HEK293 (cell line): ENCODE measurements around the gene STRA8.

Experiments
- CTCF ChIA-PET: fragments of 350-600 bp; formaldehyde crosslinking; extraction: SDS; loops from one replicate; lab custom pipeline; 2021; ENCODE audit warnings: antibody characterized with exemption; lab: Yijun Ruan, JAX
- POLR2A ChIA-PET: fragments of 300-600 bp; formaldehyde crosslinking; extraction: SDS; loops from one replicate; lab custom pipeline; 2020; ENCODE audit warnings: antibody characterized with exemption, inconsistent platforms; lab: Yijun Ruan, JAX
- H3K27ac ChIP-seq: fragments of 200-500 bp; sonication (Bioruptor generic); 2 replicates; pipeline ENCODE4 v1.5.1; 2014; ENCODE audit warnings: low read depth, low read length, control low read depth, inconsistent platforms; ENCODE audit errors: extremely low read depth
- H3K36me3 ChIP-seq, 2 experiments: fragments of 200-500 bp in 1 of 2; sonication (Bioruptor generic) in 1 of 2; 1 replicate in 1 of 2; 2 replicates in 1 of 2; pipeline ENCODE4 v1.5.1; 2014 to 2017; ENCODE audit warnings: inconsistent platforms in 2 of 2, low read length in 2 of 2; ENCODE audit not compliant: control insufficient read depth in 2 of 2, insufficient read depth in 1 of 2
- H3K4me1 ChIP-seq: fragments of 200-500 bp; sonication (Bioruptor generic); 2 replicates; pipeline ENCODE4 v1.5.1; 2014; ENCODE audit warnings: mild to moderate bottlenecking, low read length, inconsistent platforms; ENCODE audit not compliant: control insufficient read depth, insufficient read depth
- H3K4me3 ChIP-seq: 2 replicates; pipeline ENCODE4 v1.5.1; 2011; ENCODE audit warnings: low read depth, mild to moderate bottlenecking, control low read depth, low read length, moderate library complexity
- H3K9me3 ChIP-seq: fragments of 200-500 bp; sonication (Bioruptor generic); 2 replicates; pipeline ENCODE4 v1.5.1; 2014; ENCODE audit warnings: low read depth, low read length, inconsistent platforms; ENCODE audit not compliant: control insufficient read depth, insufficient read depth
- INSM2 ChIP-seq: fragments of 450-650 bp; formaldehyde crosslinking; IDR thresholded peaks from 2 replicates; pipeline ENCODE4 v1.5.1; 2016; ENCODE audit warnings: missing biosample characterization, missing genetic modification characterization
- OVOL3 ChIP-seq: fragments of 450-650 bp; formaldehyde crosslinking; IDR thresholded peaks from 2 replicates; pipeline ENCODE4 v1.5.1; 2016; ENCODE audit warnings: missing biosample characterization, missing genetic modification characterization
- SCRT2 ChIP-seq: fragments of 450-650 bp; formaldehyde crosslinking; IDR thresholded peaks from 2 replicates; pipeline ENCODE4 v1.5.1; 2016; ENCODE audit warnings: missing biosample characterization, missing genetic modification characterization
- ZBTB48 ChIP-seq: fragments of 450-650 bp; formaldehyde crosslinking; IDR thresholded peaks from 2 replicates; pipeline ENCODE4 v1.5.1; 2016; ENCODE audit warnings: missing biosample characterization, missing genetic modification characterization
- ZNF114 ChIP-seq: fragments of 450-650 bp; formaldehyde crosslinking; IDR thresholded peaks from 2 replicates; pipeline ENCODE4 v1.5.0; 2017; ENCODE audit warnings: missing biosample characterization, missing genetic modification characterization
- ZNF169 ChIP-seq: fragments of 450-650 bp; formaldehyde crosslinking; IDR thresholded peaks from 2 replicates; pipeline ENCODE4 v1.5.1; 2016; ENCODE audit warnings: missing biosample characterization, missing genetic modification characterization
- ZNF184 ChIP-seq: fragments of 450-650 bp; IDR thresholded peaks from 2 replicates; pipeline ENCODE4 v1.5.1; 2018; ENCODE audit warnings: missing biosample characterization, mild to moderate bottlenecking, missing genetic modification characterization
- ZNF19 ChIP-seq: fragments of 450-650 bp; formaldehyde crosslinking; IDR thresholded peaks from 2 replicates; pipeline ENCODE4; 2016; ENCODE audit warnings: missing biosample characterization, missing genetic modification characterization, low read depth
- ZNF280C ChIP-seq: fragments of 450-650 bp; formaldehyde crosslinking; IDR thresholded peaks from 2 replicates; pipeline ENCODE4 v1.5.1; 2016; ENCODE audit warnings: missing biosample characterization, missing genetic modification characterization
- ZNF518A ChIP-seq: fragments of 450-650 bp; formaldehyde crosslinking; conservative IDR thresholded peaks from 2 replicates; pipeline ENCODE4 v1.5.1; 2016; ENCODE audit warnings: low read depth, missing biosample characterization, missing genetic modification characterization
- ZNF529 ChIP-seq: fragments of 450-650 bp; formaldehyde crosslinking; IDR thresholded peaks from 2 replicates; pipeline ENCODE4 v1.5.1; 2017; ENCODE audit warnings: missing genetic modification characterization, missing biosample characterization; ENCODE audit not compliant: insufficient replicate concordance
- ZNF561 ChIP-seq: fragments of 450-650 bp; IDR thresholded peaks from 2 replicates; pipeline ENCODE4 v1.5.1; 2018; ENCODE audit warnings: missing biosample characterization, missing genetic modification characterization, borderline replicate concordance
- ZNF621 ChIP-seq: fragments of 450-650 bp; formaldehyde crosslinking; IDR thresholded peaks from 2 replicates; pipeline ENCODE4 v1.5.1; 2017; ENCODE audit warnings: missing biosample characterization, missing genetic modification characterization
- ZNF623 ChIP-seq: fragments of 450-650 bp; formaldehyde crosslinking; IDR thresholded peaks from 2 replicates; pipeline ENCODE4 v1.5.1; 2016; ENCODE audit warnings: missing biosample characterization, missing genetic modification characterization
- ZNF707 ChIP-seq: fragments of 450-650 bp; formaldehyde crosslinking; IDR thresholded peaks from 2 replicates; pipeline ENCODE4 v1.5.1; 2016; ENCODE audit warnings: missing biosample characterization, missing genetic modification characterization
- ZNF792 ChIP-seq: fragments of 450-650 bp; formaldehyde crosslinking; IDR thresholded peaks from 2 replicates; pipeline ENCODE4 v1.5.1; 2016; ENCODE audit warnings: missing biosample characterization, missing genetic modification characterization

The STRA8 gene

GRCh38 chr7:135269921-135270320, 36.3 kb downstream of the STRA8 start:
- ChIA-PET POLR2A (interaction anchor here (0.6 kb wide), 2 partner anchors 19 to 650 kb away, joined by 3 read pairs; no protein-coding TSS in a partner anchor), CTCF (no interaction called here)
- Histone ChIP-seq H3K27ac (no peak overlapping the region), H3K36me3 (no peaks in the 10 kb centered on the region), H3K4me3 (no peak overlapping the region), H3K4me1 (no peaks in the 10 kb centered on the region), H3K9me3 (no peaks in the 10 kb centered on the region)
- TF ChIP-seq ZNF623 (no peak), ZNF792 (tag by site-specific recombination) (no peak), ZNF114 (no peak), ZNF169 (tag by site-specific recombination) (no peak), ZNF707 (tag by site-specific recombination) (no peak), ZBTB48 (tag by site-specific recombination) (no peak), SCRT2 (tag by site-specific recombination) (no peak), ZNF621 (tag by site-specific recombination) (no peak), ZNF280C (tag by site-specific recombination) (no peak), ZNF184 (tag by site-specific recombination) (no peak), INSM2 (no peak), ZNF529 (tag by site-specific recombination) (no peak), ZNF561 (tag by site-specific recombination) (no peak), OVOL3 (no peak)

- no peak overlapping the region for H3K27ac ChIP-seq
- POLR2A ChIA-PET: no interaction called here
- TF ChIP-seq ZNF19 (tag by site-specific recombination): no peak
- no peak for TF ChIP-seq ZNF518A
- TF ChIP-seq, all 188 proteins: peak for 0
- CTCF ChIA-PET: no interaction called here
- H3K4me3 ChIP-seq: no peak overlapping the region
- H3K9me3 ChIP-seq: no peaks in the 10 kb centered on the region
- no peaks in the 10 kb centered on the region for H3K4me1 ChIP-seq
- H3K36me3 ChIP-seq: no peaks in the 10 kb centered on the region
Measured at GRCh38 chr7:135270577-135271254, 37.1 kb downstream of the STRA8 start.
